Bone marrow (tissue), 2 donors: ENCODE measurements around the gene PRMT5.

Source experiments
- DNase-seq, 2 donors: peaks; one replicate each; lab custom pipeline; 2025; lab: John Stamatoyannopoulos, UW

PRMT5 gene

GRCh38 chr14:22875003-22875747 lies 54.0 kb downstream of the PRMT5 start:
- no peak for DNase-seq

GRCh38 chr14:22872833-22873520 lies 56.2 kb downstream of the PRMT5 start:
- no peak for DNase-seq

- peak; percentile 21 to 82 for DNase-seq
Measured at GRCh38 chr14:22872033-22872832, 56.9 kb downstream of the PRMT5 start.

GRCh38 chr14:22871224-22872032 lies 57.7 kb downstream of the PRMT5 start, which contains the start of gene LRP10:
LRP10 (plus strand) TSS chr14:22871740; CDS start chr14:22872304, 564 bp downstream.
- DNase-seq = peak; percentile 65 to 67

GRCh38 chr14:22870811-22871223 lies 58.4 kb downstream of the PRMT5 start:
- DNase-seq = no peak
